Neural cell (in vitro differentiated cells): Measurements from ENCODE around the gene HECW1. TPM values are rescaled to one million over a fixed set of nuclear protein-coding genes. Genes with fewer than 3 reads are reported as not detected.
A peak's percentile ranks its signal among the peaks of the same experiment; 100 is the strongest.

ENCODE experiments used
- H2AFZ ChIP-seq: fragments of 200-600, 300-800 bp; sonication (generic), shearing (Covaris generic); 2 replicates; pipeline ENCODE4 v1.6.0; 2014; ENCODE audit warnings: low read depth, mild to moderate bottlenecking, antibody characterized with exemption, low read length, moderate library complexity
- H3F3A ChIP-seq: fragments of 200-600 bp; shearing (Covaris generic); 2 replicates; pipeline ENCODE4 v1.6.1; 2016; ENCODE audit warnings: mild to moderate bottlenecking, moderate library complexity, mixed read lengths, antibody characterized with exemption, low read length; ENCODE audit not compliant: insufficient read depth, poor library complexity, severe bottlenecking
- H3K27ac ChIP-seq: fragments of 200-600, 300-800 bp; sonication (generic), shearing (Covaris generic); 2 replicates; pipeline ENCODE4 v1.5.1; 2014; ENCODE audit warnings: mild to moderate bottlenecking, low read length, moderate library complexity
- H3K27me3 ChIP-seq: fragments of 300-800, 200-600 bp; sonication (generic), shearing (Covaris generic); 2 replicates; pipeline ENCODE4 v1.6.0; 2014; ENCODE audit warnings: mild to moderate bottlenecking, low read depth, low read length, moderate library complexity; ENCODE audit not compliant: insufficient read depth
- H3K36me3 ChIP-seq: fragments of 300-800, 200-600 bp; sonication (generic), shearing (Covaris generic); 2 replicates; pipeline ENCODE4 v1.5.1; 2014; ENCODE audit warnings: mild to moderate bottlenecking, antibody characterized with exemption, low read length, moderate library complexity; ENCODE audit not compliant: insufficient read depth
- H3K4me2 ChIP-seq: fragments of 300-800, 200-600 bp; sonication (generic), shearing (Covaris generic); 2 replicates; pipeline ENCODE4 v1.6.0; 2014; ENCODE audit warnings: mild to moderate bottlenecking, low read length
- H3K4me3 ChIP-seq: fragments of 300-800, 200-600 bp; sonication (generic), shearing (Covaris generic); 2 replicates; pipeline ENCODE4 v1.5.1; 2014; ENCODE audit warnings: mild to moderate bottlenecking, low read length, moderate library complexity
- H3K79me2 ChIP-seq: fragments of 200-600 bp; shearing (Covaris generic); replicated peaks from 2 replicates; pipeline ENCODE4 v1.6.0; 2014; ENCODE audit warnings: mild to moderate bottlenecking, low read length, moderate library complexity; ENCODE audit not compliant: insufficient read depth
- H3K9ac ChIP-seq: fragments of 300-800, 200-600 bp; sonication (generic), shearing (Covaris generic); 2 replicates; pipeline ENCODE4 v1.6.1; 2016; ENCODE audit warnings: mild to moderate bottlenecking, low read length, mixed read lengths
- H3K9me2 ChIP-seq: fragments of 200-600 bp; shearing (Covaris generic); 2 replicates; pipeline ENCODE4 v1.6.1; 2016; ENCODE audit warnings: mild to moderate bottlenecking, low read length, mixed read lengths; ENCODE audit not compliant: insufficient read depth
- H3K9me3 ChIP-seq: fragments of 200-600, 300-800 bp; sonication (generic), shearing (Covaris generic); 2 replicates; pipeline ENCODE4 v1.6.1; 2016; ENCODE audit warnings: mild to moderate bottlenecking, mixed run types, low read length, moderate library complexity, mixed read lengths
- H4K20me1 ChIP-seq: fragments of 200-600 bp; shearing (Covaris generic); 2 replicates; pipeline ENCODE4 v1.6.1; 2016; ENCODE audit warnings: mild to moderate bottlenecking, mixed run types; ENCODE audit not compliant: insufficient read depth
- EP300 ChIP-seq: fragments of 450-650 bp; conservative IDR thresholded peaks from 2 replicates; pipeline ENCODE4 v1.6.1; 2014; ENCODE audit warnings: antibody characterized with exemption, mild to moderate bottlenecking, moderate library complexity; ENCODE audit not compliant: poor library complexity, severe bottlenecking
- EZH2 ChIP-seq: fragments of 200-600, 300-800 bp; shearing (Covaris generic), sonication (generic); IDR thresholded peaks from 2 replicates; pipeline ENCODE4 v1.6.1; 2014; ENCODE audit warnings: antibody characterized with exemption, low read length, borderline replicate concordance, mild to moderate bottlenecking; ENCODE audit not compliant: insufficient read depth, poor library complexity, severe bottlenecking
- MXI1 ChIP-seq: fragments of 450-650 bp; conservative IDR thresholded peaks from 2 replicates; pipeline ENCODE4 v1.6.1; 2014; ENCODE audit warnings: antibody characterized with exemption, mild to moderate bottlenecking; ENCODE audit not compliant: poor library complexity, severe bottlenecking
- POLR2AphosphoS5 ChIP-seq: IDR thresholded peaks from 2 replicates; pipeline ENCODE4 v1.6.1; 2012
- RAD21 ChIP-seq: fragments of 450-650 bp; conservative IDR thresholded peaks from 2 replicates; pipeline ENCODE4 v1.6.1; 2014; ENCODE audit warnings: antibody characterized with exemption, mild to moderate bottlenecking, moderate library complexity
- SMC3 ChIP-seq: fragments of 450-650 bp; conservative IDR thresholded peaks from 2 replicates; pipeline ENCODE4 v1.6.1; 2014; ENCODE audit warnings: antibody characterized with exemption, mild to moderate bottlenecking, moderate library complexity; ENCODE audit not compliant: poor library complexity
- TAF1 ChIP-seq: IDR thresholded peaks from 2 replicates; pipeline ENCODE4 v1.6.1; 2012; ENCODE audit warnings: low read depth
- polyA plus RNA-seq: library from polyadenylated mRNA; depleted of rRNA; stranded (reverse); fragments of >200 nt; gene quantifications from 2 replicates; pipeline ENCODE4 v1.2.3, GENCODE V29; 2014
- TF ChIP-seq, protein P1 (sequence below): fragments of 450-650 bp; IDR thresholded peaks from 2 replicates; pipeline ENCODE4 v1.5.1; 2014; ENCODE audit warnings: antibody characterized with exemption, mild to moderate bottlenecking, moderate library complexity; ENCODE audit not compliant: poor library complexity, severe bottlenecking
- TF ChIP-seq, protein P2 (sequence below): IDR thresholded peaks from 2 replicates; pipeline ENCODE4 v1.6.1; 2012; ENCODE audit warnings: borderline replicate concordance

Gene HECW1
- polyA plus RNA-seq, 1 donor from 2014 or later: 13.8 TPM

DNA sequence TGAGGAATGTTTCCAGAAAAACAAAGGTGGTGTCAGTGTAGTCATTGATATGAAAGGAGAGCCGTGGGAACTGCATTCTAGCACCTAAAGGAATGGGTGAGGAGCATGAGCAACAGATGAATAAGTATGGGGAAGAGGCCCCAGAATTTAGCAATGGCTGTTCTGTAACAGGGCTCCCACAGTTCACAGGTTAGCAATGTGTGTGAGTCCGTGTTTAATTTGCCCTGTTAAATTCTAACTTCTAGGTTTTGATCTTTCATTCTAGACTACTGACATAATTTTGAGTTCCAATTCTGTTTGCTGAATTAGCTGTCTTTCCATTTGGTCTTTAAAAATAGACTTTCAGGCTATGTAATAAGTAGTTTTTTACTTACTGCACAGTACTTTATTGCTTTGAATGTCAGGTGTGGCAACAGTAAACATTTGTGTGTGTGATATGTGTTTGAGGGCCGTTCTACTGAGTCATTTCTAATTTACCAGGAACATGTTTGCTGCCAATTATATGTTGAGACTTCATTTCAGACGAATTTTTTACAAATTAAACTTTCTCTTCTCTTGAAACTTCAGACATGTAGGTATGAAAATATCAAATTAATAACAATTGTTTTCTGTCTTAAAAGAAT is 479.2 kb downstream of the HECW1 start:
- Histone ChIP-seq H3K9me2 (no peaks in the 10 kb centered on the region), H4K20me1 (no peaks in the 10 kb centered on the region), H3K27ac (peak overlapping the region; percentile 42), H3K36me3 (no peaks in the 10 kb centered on the region), H3F3A (no peaks in the 10 kb centered on the region), H3K4me2 (no peak overlapping the region), H3K4me3 (no peak overlapping the region), H2AFZ (no peak overlapping the region), H3K9ac (no peak overlapping the region), H3K9me3 (no peaks in the 10 kb centered on the region), H3K27me3 (no peaks in the 10 kb centered on the region), H3K79me2 (peaks cover 29% of the 10 kb centered on the region)
- TF ChIP-seq EZH2 (no peak), EP300 (no peak), MXI1 (no peak)

DNA sequence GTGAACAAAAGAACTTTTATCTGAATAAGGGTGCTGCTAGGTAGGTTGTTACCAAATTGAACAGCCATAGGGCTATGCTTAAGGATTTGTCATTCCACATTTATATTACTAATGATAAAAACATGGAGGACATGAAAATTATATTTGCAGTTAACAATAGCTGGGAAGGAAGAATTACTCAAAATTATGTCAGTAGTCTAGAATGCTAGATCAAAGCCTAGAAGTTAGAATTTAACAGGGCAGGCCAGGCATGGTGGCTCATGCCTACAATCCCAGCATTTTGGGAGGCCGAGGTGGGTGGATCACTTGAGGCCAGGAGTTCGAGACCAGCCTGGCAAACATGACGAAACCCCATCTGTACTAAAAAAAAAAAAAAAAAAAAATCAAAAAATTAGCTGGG is 479.9 kb downstream of the HECW1 start:
- Histone ChIP-seq H3K4me3 (no peak overlapping the region), H3K9me3 (no peaks in the 10 kb centered on the region), H3F3A (no peaks in the 10 kb centered on the region), H3K27me3 (no peaks in the 10 kb centered on the region), H2AFZ (no peak overlapping the region), H3K79me2 (peaks cover 22% of the 10 kb centered on the region), H3K9ac (no peak overlapping the region), H3K9me2 (no peaks in the 10 kb centered on the region), H4K20me1 (no peaks in the 10 kb centered on the region), H3K4me2 (no peak overlapping the region), H3K27ac (no peak overlapping the region), H3K36me3 (no peaks in the 10 kb centered on the region)
- TF ChIP-seq EP300 (no peak), MXI1 (no peak), EZH2 (no peak), POLR2AphosphoS5 (no peak), TAF1 (no peak), RAD21 (no peak), SMC3 (no peak)
- TF ChIP-seq, protein P1, sequence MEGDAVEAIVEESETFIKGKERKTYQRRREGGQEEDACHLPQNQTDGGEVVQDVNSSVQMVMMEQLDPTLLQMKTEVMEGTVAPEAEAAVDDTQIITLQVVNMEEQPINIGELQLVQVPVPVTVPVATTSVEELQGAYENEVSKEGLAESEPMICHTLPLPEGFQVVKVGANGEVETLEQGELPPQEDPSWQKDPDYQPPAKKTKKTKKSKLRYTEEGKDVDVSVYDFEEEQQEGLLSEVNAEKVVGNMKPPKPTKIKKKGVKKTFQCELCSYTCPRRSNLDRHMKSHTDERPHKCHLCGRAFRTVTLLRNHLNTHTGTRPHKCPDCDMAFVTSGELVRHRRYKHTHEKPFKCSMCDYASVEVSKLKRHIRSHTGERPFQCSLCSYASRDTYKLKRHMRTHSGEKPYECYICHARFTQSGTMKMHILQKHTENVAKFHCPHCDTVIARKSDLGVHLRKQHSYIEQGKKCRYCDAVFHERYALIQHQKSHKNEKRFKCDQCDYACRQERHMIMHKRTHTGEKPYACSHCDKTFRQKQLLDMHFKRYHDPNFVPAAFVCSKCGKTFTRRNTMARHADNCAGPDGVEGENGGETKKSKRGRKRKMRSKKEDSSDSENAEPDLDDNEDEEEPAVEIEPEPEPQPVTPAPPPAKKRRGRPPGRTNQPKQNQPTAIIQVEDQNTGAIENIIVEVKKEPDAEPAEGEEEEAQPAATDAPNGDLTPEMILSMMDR: no peak
- TF ChIP-seq, protein P2, sequence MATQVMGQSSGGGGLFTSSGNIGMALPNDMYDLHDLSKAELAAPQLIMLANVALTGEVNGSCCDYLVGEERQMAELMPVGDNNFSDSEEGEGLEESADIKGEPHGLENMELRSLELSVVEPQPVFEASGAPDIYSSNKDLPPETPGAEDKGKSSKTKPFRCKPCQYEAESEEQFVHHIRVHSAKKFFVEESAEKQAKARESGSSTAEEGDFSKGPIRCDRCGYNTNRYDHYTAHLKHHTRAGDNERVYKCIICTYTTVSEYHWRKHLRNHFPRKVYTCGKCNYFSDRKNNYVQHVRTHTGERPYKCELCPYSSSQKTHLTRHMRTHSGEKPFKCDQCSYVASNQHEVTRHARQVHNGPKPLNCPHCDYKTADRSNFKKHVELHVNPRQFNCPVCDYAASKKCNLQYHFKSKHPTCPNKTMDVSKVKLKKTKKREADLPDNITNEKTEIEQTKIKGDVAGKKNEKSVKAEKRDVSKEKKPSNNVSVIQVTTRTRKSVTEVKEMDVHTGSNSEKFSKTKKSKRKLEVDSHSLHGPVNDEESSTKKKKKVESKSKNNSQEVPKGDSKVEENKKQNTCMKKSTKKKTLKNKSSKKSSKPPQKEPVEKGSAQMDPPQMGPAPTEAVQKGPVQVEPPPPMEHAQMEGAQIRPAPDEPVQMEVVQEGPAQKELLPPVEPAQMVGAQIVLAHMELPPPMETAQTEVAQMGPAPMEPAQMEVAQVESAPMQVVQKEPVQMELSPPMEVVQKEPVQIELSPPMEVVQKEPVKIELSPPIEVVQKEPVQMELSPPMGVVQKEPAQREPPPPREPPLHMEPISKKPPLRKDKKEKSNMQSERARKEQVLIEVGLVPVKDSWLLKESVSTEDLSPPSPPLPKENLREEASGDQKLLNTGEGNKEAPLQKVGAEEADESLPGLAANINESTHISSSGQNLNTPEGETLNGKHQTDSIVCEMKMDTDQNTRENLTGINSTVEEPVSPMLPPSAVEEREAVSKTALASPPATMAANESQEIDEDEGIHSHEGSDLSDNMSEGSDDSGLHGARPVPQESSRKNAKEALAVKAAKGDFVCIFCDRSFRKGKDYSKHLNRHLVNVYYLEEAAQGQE: no peak
